Neural crest cell (in vitro differentiated cells): ENCODE measurements around the gene TXNRD3. TPM values are rescaled to one million over a fixed set of nuclear protein-coding genes. Genes with fewer than 3 reads are reported as not detected.
"Not testable (repeated sequence)": the region's sequence is repeated elsewhere in the genome, so short reads cannot be mapped to it uniquely, and the experiment has no call there.

Experiments
- DNase-seq: peaks from one replicate; pipeline ENCODE4 v3.0.0; 2021; ENCODE audit warnings: low read depth, mixed read lengths, low spot score
- H3K27ac Mint-ChIP-seq: one replicate; pipeline ENCODE4 v1.8.0; 2021; ENCODE audit warnings: mild to moderate bottlenecking, mixed read lengths; ENCODE audit not compliant: unreplicated experiment
- H3K27me3 Mint-ChIP-seq: 2 replicates; pipeline ENCODE4 v1.8.0; 2021; ENCODE audit warnings: low read depth, mild to moderate bottlenecking, mixed read lengths
- H3K36me3 Mint-ChIP-seq: 2 replicates; pipeline ENCODE4 v1.8.0; 2021; ENCODE audit warnings: low read depth, mild to moderate bottlenecking, mixed read lengths
- H3K4me1 Mint-ChIP-seq: 2 replicates; pipeline ENCODE4 v1.8.0; 2021; ENCODE audit warnings: mixed read lengths
- H3K4me3 Mint-ChIP-seq: one replicate; pipeline ENCODE4 v1.8.0; 2021; ENCODE audit warnings: mild to moderate bottlenecking, mixed read lengths
- H3K9me3 Mint-ChIP-seq: 2 replicates; pipeline ENCODE4 v1.8.0; 2021; ENCODE audit warnings: mixed read lengths
- CTCF ChIP-seq: fragments of 200-600 bp; sonication (generic); conservative IDR thresholded peaks from 2 replicates; pipeline ENCODE4 v1.5.0; 2021; ENCODE audit warnings: antibody characterized with exemption, mild to moderate bottlenecking
- total RNA-seq: library from RNA; stranded (reverse); gene quantifications from 2 replicates; pipeline ENCODE4 v1.2.1, GENCODE V29; 2021

TXNRD3 gene
- total RNA-seq, 1 donor from 2014 or later = 13.8 TPM

DNA sequence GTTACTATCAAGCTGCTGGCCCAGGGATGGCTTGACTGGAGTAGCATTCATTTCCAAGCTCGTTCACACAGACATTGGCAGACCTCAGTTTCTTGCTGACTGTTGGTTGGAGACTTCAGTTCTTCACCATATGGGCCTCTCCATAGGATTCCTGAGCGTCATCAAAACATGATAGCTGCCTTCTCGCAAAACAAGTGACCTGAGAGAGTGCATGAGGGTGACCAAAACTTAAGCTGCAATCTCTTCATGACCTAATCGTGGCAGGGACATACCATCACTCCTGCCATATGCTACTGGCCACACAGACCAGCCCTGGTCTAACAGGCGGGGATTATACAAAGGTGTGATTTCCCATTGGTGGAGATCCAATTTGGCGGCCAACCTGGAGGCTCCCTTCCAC, 50.2 kb downstream of the TXNRD3 start:
- Mint-ChIP-seq H3K27me3 (no peaks in the 10 kb centered on the region), H3K4me1 (no peaks in the 10 kb centered on the region), H3K27ac (no peak overlapping the region), H3K36me3 (peaks cover 32% of the 10 kb centered on the region), H3K9me3 (peaks cover 4% of the 10 kb centered on the region), H3K4me3 (no peak overlapping the region)
- no peak for TF ChIP-seq CTCF
- no peak for DNase-seq

- H3K9me3 Mint-ChIP-seq = peaks cover 14% of the 10 kb centered on the region
- no peak for DNase-seq
- no peak overlapping the region for H3K4me3 Mint-ChIP-seq
- no peak for TF ChIP-seq CTCF
- H3K36me3 Mint-ChIP-seq = peaks cover 28% of the 10 kb centered on the region
- H3K27me3 Mint-ChIP-seq = no peaks in the 10 kb centered on the region
- H3K27ac Mint-ChIP-seq = no peak overlapping the region
- H3K4me1 Mint-ChIP-seq = no peaks in the 10 kb centered on the region
Measured at GRCh38 chr3:126599101-126599500, 55.8 kb downstream of the TXNRD3 start.

- H3K9me3 Mint-ChIP-seq = peaks cover 16% of the 10 kb centered on the region
- peaks cover 17% of the 10 kb centered on the region for H3K36me3 Mint-ChIP-seq
- DNase-seq, H3K27me3 Mint-ChIP-seq, H3K27ac Mint-ChIP-seq, H3K4me3 Mint-ChIP-seq, H3K4me1 Mint-ChIP-seq: not testable (repeated sequence)
Measured at GRCh38 chr3:126595479-126595878, 59.4 kb downstream of the TXNRD3 start.

- H3K4me1 Mint-ChIP-seq, H3K27ac Mint-ChIP-seq, DNase-seq, H3K27me3 Mint-ChIP-seq, H3K4me3 Mint-ChIP-seq: not testable (repeated sequence)
- Mint-ChIP-seq H3K9me3 (peaks cover 18% of the 10 kb centered on the region), H3K36me3 (peaks cover 21% of the 10 kb centered on the region)
Measured at GRCh38 chr3:126591515-126591914, 63.4 kb downstream of the TXNRD3 start.

DNA sequence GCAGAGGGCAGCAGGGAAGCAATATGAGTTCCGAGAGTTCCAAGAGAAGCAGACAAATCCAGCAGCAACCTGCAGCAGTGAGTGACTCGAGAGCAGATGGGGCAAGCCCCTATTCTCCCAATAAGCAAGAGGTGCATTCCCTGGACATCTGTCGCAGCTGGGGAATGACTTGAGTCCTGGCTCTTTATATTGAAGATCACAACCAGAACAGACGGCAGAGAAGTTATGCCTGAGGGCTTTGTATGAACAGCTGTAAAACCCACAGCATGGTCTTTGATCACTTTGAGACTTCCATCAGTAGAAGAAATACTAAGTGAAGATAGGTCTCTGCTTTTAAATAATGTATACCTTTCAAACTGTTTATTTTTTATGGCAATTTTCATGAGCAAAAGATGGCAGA, 72.6 kb downstream of the TXNRD3 start:
- DNase-seq = no peak
- no peak overlapping the region for H3K4me3 Mint-ChIP-seq
- no peaks in the 10 kb centered on the region for H3K4me1 Mint-ChIP-seq
- TF ChIP-seq CTCF = no peak
- H3K36me3 Mint-ChIP-seq = peaks cover 3% of the 10 kb centered on the region
- H3K27me3 Mint-ChIP-seq = no peaks in the 10 kb centered on the region
- H3K27ac Mint-ChIP-seq = no peak overlapping the region
- H3K9me3 Mint-ChIP-seq = peaks cover 6% of the 10 kb centered on the region

GRCh38 chr3:126581569-126581968, 73.4 kb downstream of the TXNRD3 start:
- Mint-ChIP-seq H3K27me3 (no peaks in the 10 kb centered on the region), H3K4me1 (no peaks in the 10 kb centered on the region), H3K4me3 (no peak overlapping the region), H3K9me3 (peaks cover 6% of the 10 kb centered on the region), H3K27ac (no peak overlapping the region), H3K36me3 (peaks cover 3% of the 10 kb centered on the region)
- TF ChIP-seq CTCF = no peak
- DNase-seq = no peak

GRCh38 chr3:126580746-126581145, 74.2 kb downstream of the TXNRD3 start:
- Mint-ChIP-seq H3K4me1 (no peaks in the 10 kb centered on the region), H3K9me3 (peaks cover 6% of the 10 kb centered on the region), H3K4me3 (no peak overlapping the region), H3K36me3 (peaks cover 3% of the 10 kb centered on the region), H3K27ac (no peak overlapping the region), H3K27me3 (no peaks in the 10 kb centered on the region)
- TF ChIP-seq CTCF = no peak
- DNase-seq = no peak
